AG10803 (cell line): Measurements from ENCODE around the gene SMOC1.

Experiments used
- DNase-seq: peaks from one replicate; pipeline ENCODE4 v3.0.0; 2010; ENCODE audit warnings: low read depth
- H3K4me3 ChIP-seq: 2 replicates; pipeline ENCODE4 v1.5.1; 2011; ENCODE audit warnings: mild to moderate bottlenecking, low read length, control low read depth
- TF ChIP-seq, protein P1 (sequence below): conservative IDR thresholded peaks from 2 replicates; pipeline ENCODE4 v1.5.1; 2011; ENCODE audit warnings: mild to moderate bottlenecking, low read length, control low read depth, inconsistent platforms

The SMOC1 gene

DNA sequence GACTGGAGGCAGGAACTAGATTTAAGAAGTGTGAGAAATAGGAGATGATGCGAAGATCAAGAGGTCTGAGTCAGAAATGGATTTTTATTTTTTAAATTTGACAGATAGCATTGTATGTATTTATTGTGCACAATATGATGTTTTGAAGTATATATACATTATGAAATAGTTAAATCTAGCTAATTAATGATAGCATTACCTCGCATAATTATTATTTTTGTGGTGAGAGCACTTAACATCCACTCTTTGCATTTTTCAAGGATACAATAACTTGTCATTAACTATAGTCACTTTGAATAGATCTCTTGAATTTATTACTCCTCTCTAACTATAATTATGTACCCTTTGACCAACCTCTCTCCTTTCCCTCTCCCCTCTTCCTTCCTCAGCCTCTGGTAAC is 3.7 kb downstream of the SMOC1 start:
- no peak for DNase-seq
- TF ChIP-seq, protein P1, sequence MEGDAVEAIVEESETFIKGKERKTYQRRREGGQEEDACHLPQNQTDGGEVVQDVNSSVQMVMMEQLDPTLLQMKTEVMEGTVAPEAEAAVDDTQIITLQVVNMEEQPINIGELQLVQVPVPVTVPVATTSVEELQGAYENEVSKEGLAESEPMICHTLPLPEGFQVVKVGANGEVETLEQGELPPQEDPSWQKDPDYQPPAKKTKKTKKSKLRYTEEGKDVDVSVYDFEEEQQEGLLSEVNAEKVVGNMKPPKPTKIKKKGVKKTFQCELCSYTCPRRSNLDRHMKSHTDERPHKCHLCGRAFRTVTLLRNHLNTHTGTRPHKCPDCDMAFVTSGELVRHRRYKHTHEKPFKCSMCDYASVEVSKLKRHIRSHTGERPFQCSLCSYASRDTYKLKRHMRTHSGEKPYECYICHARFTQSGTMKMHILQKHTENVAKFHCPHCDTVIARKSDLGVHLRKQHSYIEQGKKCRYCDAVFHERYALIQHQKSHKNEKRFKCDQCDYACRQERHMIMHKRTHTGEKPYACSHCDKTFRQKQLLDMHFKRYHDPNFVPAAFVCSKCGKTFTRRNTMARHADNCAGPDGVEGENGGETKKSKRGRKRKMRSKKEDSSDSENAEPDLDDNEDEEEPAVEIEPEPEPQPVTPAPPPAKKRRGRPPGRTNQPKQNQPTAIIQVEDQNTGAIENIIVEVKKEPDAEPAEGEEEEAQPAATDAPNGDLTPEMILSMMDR, result no peak

DNA sequence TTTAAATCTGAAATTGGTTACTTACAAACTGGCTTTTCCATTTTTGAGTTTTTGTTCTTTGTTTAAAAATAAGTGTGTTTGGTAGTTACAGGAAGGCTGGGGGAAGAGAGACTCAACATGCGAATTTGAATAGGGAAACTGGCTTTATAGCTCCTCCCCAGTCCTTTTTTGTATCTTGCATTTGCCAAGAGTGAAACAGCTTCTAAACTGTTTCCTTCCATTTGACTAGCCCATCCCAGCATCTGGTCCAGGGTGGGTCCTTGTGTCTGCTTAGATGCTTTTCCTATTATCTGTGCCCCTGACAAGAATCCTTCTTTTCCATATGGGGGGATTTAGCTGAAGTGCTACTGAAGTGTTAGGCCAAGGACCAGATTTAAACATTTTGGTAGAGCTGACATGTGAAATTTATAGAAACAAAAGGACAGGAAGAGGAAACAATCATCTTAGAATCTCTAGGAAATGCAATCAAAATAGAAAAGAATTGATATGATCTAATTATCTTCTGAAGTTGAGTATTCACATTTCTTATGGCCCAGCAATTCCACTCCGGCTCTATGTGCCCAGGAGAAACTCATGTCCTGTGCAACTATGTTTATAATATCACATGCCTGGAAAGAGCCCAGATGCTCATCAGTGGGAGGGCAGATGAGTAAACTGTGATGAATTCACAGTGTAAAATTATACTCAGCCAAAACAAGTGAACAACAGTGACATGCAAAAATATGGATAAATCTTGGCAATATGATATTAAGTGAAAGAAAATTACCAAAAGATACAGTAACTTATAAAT is 7.4 kb downstream of the SMOC1 start:
- H3K4me3 ChIP-seq, result no peak overlapping the region
- TF ChIP-seq, protein P1, result no peak
- DNase-seq, result no peak

More for the DNA sequence above, 3.7 kb downstream of the SMOC1 start:
- no peak overlapping the region for H3K4me3 ChIP-seq

DNA sequence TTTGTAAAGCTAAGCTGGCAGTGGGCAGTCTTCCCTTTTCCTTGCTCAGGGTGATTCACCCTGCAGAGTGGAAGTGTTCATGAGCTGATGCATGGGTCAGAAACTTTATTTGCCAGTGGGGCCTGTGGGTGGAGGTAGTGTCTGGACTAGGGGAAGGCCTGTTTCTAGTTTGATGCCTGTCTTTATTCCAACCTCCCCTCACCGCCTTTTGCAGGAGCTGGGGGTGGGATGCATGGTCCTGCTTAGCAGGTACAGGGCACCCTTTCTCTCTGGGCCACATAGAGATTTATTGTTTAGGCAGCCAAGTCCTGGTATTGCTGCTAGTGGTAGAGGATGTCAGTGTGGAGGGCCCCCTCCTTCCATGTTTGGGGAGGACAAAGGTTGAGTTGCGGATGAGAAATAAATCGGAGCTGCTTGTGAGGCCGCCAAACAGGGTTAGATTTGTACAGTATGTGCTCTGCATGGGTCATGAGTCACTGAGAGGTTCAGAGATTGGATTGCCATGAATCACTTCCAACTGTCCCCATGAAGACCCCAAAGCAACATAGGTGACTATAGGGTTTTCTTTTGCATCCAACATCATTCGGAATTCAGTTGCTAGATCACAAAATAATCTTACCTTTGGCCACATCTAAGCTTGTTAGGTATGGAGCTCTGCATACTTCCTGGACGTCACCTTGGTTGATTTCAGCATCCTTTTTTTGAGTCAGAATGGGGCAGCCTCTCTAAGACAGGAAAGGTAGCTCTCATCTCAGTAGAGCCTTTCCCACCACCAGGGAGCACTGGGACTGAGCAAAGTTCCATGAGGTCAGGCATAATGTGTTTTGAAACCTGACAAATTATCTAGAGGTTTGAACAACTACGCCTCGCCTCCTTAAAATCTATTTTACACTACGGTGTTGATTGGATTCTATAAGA is 8.8 kb downstream of the SMOC1 start:
- DNase-seq, result no peak
- TF ChIP-seq, protein P1, result no peak
- H3K4me3 ChIP-seq, result no peak overlapping the region

DNA sequence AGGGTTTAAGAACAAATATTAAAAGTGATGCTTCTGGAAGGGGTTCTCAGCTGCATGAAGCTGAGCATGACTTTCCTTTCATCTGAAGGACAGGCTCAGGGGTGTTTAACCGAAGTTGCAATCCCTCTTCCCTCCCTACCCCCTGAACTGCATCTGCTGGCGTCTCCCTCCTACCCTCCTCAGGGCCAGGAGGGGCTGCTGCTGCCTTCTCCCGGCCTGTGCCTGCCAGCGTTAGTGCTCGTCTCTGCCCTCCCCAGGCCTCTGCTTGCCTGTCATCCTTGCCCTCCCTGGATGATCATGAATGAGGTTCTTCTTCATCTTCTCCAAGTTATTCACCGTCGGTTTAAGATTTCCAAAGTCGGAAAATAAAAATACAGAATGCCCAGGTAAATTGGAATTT is 12.2 kb downstream of the SMOC1 start:
- TF ChIP-seq, protein P1, result no peak
- no peak overlapping the region for H3K4me3 ChIP-seq
- no peak for DNase-seq

DNA sequence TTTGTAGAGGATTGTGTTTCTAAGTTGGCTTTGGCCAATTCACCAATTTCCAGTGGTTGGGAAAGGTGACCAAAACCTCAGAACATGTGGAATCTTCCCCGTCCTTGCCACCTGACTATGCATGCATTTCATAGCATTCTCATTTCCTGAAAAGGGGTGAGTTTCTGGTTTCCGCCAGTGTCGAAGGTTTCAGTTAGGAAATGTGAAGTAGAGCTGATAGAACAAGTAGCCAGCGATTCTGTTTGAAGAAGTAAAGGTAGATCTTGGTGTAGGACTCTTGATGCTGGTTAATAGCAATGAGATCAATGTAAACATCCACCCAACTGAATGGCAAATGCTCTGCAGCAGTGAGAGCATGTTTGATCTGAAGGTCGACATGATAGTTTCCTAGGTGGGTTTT is 15.9 kb downstream of the SMOC1 start:
- peak; percentile 2 for DNase-seq
- H3K4me3 ChIP-seq, result no peak overlapping the region
- TF ChIP-seq, protein P1, result no peak

DNA sequence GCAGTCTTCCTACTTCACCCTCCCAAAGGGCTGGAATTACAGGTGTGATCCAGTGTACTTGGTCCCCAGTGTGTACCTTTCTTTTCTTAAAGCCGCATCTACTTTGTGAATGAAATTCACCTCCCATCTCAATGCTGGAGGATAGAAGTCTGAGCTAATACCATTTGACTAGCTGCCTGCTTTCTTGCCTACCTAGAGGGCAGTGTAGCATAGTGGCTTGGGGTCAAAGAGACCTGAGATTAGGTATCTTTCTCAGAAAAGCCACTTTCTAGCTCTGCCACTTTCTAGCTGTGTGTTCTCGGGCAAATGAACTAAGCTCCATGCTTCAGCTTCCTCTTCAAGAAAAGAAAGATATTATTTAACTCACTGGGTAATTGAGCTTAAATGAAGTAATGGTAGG is 16.9 kb downstream of the SMOC1 start:
- TF ChIP-seq, protein P1, result no peak
- no peak overlapping the region for H3K4me3 ChIP-seq
- no peak for DNase-seq
